Measurements from ENCODE around the gene PLD1. TPM values are rescaled to one million over a fixed set of nuclear protein-coding genes. Genes with fewer than 3 reads are reported as not detected.

Gene PLD1
- total RNA-seq, 1 donor from 2014 or later = not detected

- no peak overlapping the region for H3K27ac Mint-ChIP-seq
- ChIA-PET POLR2A (no interaction called here), CTCF (no interaction called here)
- no peaks in the 10 kb centered on the region for H3K36me3 Mint-ChIP-seq (ENCODE audit: low read depth)
- H3K4me1 Mint-ChIP-seq = peaks cover 3% of the 10 kb centered on the region
- no peaks in the 10 kb centered on the region for H3K9me3 Mint-ChIP-seq
- H3K4me3 Mint-ChIP-seq = no peak overlapping the region
- H3K27me3 Mint-ChIP-seq = peaks cover 3% of the 10 kb centered on the region
- intact Hi-C loops (cut with micrococcal nuclease) = loop anchor here (10.0 kb wide), 1 partner anchor 592 kb away; no protein-coding TSS in a partner anchor
- DNase-seq (no peak), ATAC-seq (ENCODE audit: low read depth) (no peak)
- TF ChIP-seq CTCF (IDR thresholded peaks at IDR 0.05) = no peak
These were observed 33.9 kb downstream of the PLD1 start for GRCh38 chr3:171776411-171776810.

- no peak for DNase-seq
- H3K4me3 Mint-ChIP-seq = no peak overlapping the region
- ChIA-PET CTCF (no interaction called here), POLR2A (no interaction called here)
- H3K4me1 Mint-ChIP-seq = peaks cover 3% of the 10 kb centered on the region
- no peak overlapping the region for H3K27ac Mint-ChIP-seq
- H3K36me3 Mint-ChIP-seq (ENCODE audit: low read depth) = no peaks in the 10 kb centered on the region
- peaks cover 3% of the 10 kb centered on the region for H3K27me3 Mint-ChIP-seq
- no peaks in the 10 kb centered on the region for H3K9me3 Mint-ChIP-seq
- intact Hi-C loops (cut with micrococcal nuclease) = loop anchor here (10.0 kb wide), 1 partner anchor 591 kb away; no protein-coding TSS in a partner anchor
- ATAC-seq (ENCODE audit: low read depth) = no peak
- no peak for TF ChIP-seq CTCF (IDR thresholded peaks at IDR 0.05)
These were observed 34.3 kb downstream of the PLD1 start for GRCh38 chr3:171775943-171776342.

DNA sequence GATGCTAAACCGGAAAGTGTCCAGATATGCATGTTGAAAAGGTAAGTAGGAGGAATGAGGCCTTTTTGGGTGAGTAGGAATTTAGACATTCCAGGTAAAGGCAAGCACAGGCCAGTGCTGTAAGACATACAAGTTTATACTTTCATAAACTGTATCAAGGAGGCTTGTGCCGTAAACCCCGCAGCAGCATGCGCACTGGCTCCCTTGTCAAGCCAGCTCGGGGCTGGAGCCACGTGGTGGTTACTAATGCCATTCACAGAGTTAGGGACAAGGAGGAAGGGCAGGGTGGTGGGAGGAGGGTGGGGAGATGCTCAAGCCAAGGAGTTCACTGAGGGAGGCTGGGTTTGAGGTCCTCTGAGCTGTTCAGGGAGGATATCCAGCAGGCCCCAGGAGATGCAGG lies 35.8 kb downstream of the PLD1 start:
- H3K27me3 Mint-ChIP-seq = peaks cover 3% of the 10 kb centered on the region
- no peaks in the 10 kb centered on the region for H3K9me3 Mint-ChIP-seq
- no peaks in the 10 kb centered on the region for H3K36me3 Mint-ChIP-seq (ENCODE audit: low read depth)
- no peak for ATAC-seq (ENCODE audit: low read depth)
- peaks cover 3% of the 10 kb centered on the region for H3K4me1 Mint-ChIP-seq
- intact Hi-C loops (cut with micrococcal nuclease) = loop anchor here (10.0 kb wide), 1 partner anchor 590 kb away; no protein-coding TSS in a partner anchor
- DNase-seq = no peak
- H3K27ac Mint-ChIP-seq = no peak overlapping the region
- ChIA-PET POLR2A (no interaction called here), CTCF (no interaction called here)
- no peak for TF ChIP-seq CTCF (IDR thresholded peaks at IDR 0.05)
- no peak overlapping the region for H3K4me3 Mint-ChIP-seq

- H3K4me3 Mint-ChIP-seq = no peak overlapping the region
- H3K27me3 Mint-ChIP-seq = peaks cover 3% of the 10 kb centered on the region
- no peaks in the 10 kb centered on the region for H3K36me3 Mint-ChIP-seq (ENCODE audit: low read depth)
- POLR2A ChIA-PET = no interaction called here
- CTCF ChIA-PET = interaction anchor here (0.6 to 1.7 kb wide), 9 partner anchors 10 to 961 kb away, joined by 3 to 7 read pairs (median 3); no protein-coding TSS in a partner anchor
- no peak overlapping the region for H3K27ac Mint-ChIP-seq
- TF ChIP-seq CTCF (IDR thresholded peaks at IDR 0.05) = no peak
- H3K9me3 Mint-ChIP-seq = no peaks in the 10 kb centered on the region
- DNase-seq = no peak
- H3K4me1 Mint-ChIP-seq = peaks cover 3% of the 10 kb centered on the region
- ATAC-seq (ENCODE audit: low read depth) = no peak
- intact Hi-C loops (cut with micrococcal nuclease) = loop anchor here (1.0 to 10.0 kb wide), 2 partner anchors 588 to 722 kb away; no protein-coding TSS in a partner anchor
These were observed 37.7 kb downstream of the PLD1 start for GRCh38 chr3:171772427-171773056.

DNA sequence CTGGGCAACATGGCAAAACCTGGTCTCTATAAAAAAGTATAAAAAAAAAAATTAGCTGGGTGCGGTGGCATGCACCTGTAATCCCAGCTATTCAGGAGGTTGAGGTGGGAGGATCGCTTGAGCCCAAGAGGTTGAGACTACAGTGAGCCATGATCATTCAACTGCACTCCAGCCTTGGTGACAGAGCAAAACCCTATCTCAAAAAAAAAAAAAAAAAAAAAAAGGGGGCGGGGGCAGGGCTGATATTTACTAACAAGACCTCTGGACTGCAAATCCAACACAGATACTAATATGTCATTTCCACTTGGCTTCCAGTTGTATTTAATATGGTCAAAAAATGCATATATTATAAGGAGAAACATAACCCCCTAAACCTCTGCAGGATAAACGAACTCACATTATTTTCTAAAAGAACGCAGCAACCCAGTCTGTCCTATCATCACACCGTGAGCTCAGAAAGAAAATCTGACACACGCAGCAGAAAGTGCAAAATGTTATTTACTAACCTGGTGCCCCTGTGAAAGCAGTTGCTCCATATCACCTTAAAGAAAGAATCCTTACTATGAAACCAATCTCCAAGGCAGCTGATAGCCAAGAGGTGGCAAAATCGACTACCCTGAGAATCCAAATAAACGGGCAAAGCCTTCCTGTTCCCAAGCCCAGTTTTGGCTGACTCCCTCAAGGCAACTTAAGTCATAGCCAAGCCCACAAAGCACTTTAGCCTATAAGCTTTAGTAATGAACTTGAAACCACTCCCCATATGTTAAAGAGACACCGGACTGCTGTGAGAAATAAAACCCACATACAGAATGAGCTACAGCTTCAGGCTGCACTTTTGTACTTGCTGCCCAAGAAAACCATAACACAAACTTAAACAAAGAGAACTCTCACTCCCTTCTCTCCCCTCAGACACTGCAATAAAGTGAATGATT lies 39.3 kb downstream of the PLD1 start:
- POLR2A ChIA-PET = no interaction called here
- Mint-ChIP-seq H3K27me3 (peaks cover 3% of the 10 kb centered on the region), H3K4me1 (peaks cover 3% of the 10 kb centered on the region), H3K9me3 (no peaks in the 10 kb centered on the region), H3K36me3 (ENCODE audit: low read depth) (no peaks in the 10 kb centered on the region), H3K27ac (no peak overlapping the region), H3K4me3 (no peak overlapping the region)
- DNase-seq = no peak
- CTCF ChIA-PET = interaction anchor here (1.6 to 1.7 kb wide), 2 partner anchors 15 to 721 kb away, joined by 5 to 7 read pairs; no protein-coding TSS in a partner anchor
- intact Hi-C loops (cut with micrococcal nuclease) = loop anchor here (10.0 kb wide), 1 partner anchor 586 kb away; no protein-coding TSS in a partner anchor
- TF ChIP-seq CTCF (IDR thresholded peaks at IDR 0.05) = no peak
- ATAC-seq (ENCODE audit: low read depth) = no peak

All from activated B cell treated with CpG ODN at 0.5 μM for 24 hours (primary cell).